SH-SY5Y (cell line): Measurements from ENCODE around the gene ACP1.

ENCODE experiments used
- GATA2 ChIP-seq: IDR thresholded peaks from 2 replicates; pipeline ENCODE4 v1.6.1; 2011; ENCODE audit warnings: mild to moderate bottlenecking, low read depth, low read length
- GATA3 ChIP-seq: IDR thresholded peaks from 2 replicates; pipeline ENCODE4 v1.6.1; 2011; ENCODE audit warnings: low read depth, mild to moderate bottlenecking, low read length, moderate library complexity

GRCh38 chr2:290090-290722, 25.5 kb downstream of the ACP1 start:
- no peak for TF ChIP-seq GATA3
- no peak for TF ChIP-seq GATA2
